COR-L47 (cell line): Measurements from ENCODE around the gene CSH2.

Experiments used
- DNase-seq: peaks from one replicate; lab custom pipeline; 2025; lab: John Stamatoyannopoulos, UW

CSH2 gene

DNA sequence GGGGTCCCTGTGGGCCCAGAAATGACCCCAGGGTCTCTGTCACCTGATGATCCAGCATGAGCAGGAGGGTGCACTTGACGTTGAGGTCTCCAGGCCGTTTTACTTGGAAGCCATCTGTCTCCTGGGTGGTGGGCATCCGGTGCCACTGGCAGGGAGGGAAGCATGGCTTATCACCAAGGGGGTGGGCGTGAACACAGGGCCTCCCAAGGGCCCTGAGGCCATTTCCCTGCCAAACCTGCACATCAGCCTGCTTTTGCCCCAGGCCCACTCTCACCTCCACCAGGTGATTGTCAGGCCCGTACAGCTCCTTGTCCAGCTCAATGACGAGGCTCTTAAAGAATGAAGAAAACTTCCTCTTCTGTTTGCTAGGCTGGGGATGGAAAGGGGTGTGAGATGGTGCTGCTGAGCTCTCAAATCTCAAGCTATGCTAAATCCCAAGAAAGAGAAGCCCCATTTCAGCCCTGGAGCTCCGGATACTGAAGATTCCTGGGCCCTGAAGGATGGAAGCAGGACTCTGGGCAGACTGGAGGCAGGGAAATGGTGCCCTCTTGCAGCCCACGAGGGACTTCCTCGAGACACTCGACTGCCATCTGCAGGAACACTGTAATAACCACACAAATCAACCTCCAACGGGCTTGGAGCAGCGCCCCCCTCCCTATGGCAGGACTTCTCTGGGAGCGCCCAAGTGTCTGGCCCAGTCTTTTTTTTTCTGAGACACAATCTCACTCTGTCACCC is 38.9 kb downstream of the CSH2 start:
- DNase-seq: peak; percentile 49

DNA sequence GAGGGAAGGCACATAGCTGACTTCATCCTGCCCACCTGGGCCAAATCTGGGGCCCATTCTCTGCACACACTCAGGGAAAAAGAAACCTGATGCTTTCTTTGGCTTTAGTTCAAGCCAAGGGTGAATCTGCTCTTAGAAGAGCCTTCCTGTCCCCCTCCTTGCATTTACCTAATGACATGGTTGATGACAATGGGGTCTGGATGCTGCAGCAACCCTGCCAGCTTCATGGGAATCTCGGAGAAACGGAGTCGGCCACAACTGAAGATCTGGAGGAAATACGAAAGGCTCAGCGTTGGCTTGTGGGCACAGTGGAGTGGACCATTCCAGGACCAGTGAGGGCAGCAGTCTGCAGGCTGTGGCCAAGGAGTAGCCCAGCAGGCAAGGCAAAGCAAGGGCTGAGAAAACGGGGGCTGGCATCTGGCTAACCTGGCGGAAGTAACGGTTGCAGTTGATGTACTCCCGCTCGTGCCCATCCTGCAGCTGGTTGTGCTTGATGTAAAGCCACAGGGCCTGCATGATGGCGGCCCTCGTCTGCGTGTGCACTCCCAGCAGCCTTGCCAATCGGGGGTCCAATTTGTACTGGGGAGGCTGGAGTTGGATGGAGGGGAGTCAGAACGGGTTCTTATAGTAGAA is 39.6 kb downstream of the CSH2 start:
- no peak for DNase-seq

DNA sequence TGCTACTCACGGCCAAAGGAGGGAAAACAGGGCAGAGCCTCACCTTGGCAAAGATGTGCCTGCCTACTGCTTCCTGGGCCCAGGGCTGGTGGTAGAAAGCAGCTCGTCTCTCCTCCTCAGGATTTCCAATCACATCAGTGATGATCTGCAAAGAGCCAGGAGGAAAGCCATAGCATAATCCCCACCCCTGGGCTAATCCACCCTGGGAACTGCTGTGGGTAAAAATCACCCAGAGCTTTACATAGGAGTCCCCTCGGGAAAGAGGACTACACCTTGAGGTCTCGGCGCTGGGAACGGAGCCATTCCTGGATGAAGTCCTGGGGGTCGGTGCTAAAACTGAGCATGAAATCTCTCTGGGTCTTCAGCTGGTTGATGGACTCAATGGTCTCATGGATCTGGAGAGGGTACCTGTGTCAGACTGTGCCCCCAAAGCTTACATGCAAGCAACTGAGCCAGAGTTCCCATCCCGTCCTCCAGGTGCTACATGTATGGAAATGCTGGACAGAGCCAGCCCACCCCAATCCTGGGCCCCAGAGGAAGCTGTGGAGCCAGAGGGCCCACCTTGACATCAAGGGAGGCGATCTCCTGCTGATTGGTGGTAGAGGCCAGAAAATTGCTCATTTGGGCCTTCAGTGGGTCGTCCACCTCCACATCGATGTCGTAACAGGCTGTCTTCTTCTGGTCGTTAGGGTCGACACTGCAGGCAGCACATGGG is 40.3 kb downstream of the CSH2 start:
- DNase-seq: no peak

DNA sequence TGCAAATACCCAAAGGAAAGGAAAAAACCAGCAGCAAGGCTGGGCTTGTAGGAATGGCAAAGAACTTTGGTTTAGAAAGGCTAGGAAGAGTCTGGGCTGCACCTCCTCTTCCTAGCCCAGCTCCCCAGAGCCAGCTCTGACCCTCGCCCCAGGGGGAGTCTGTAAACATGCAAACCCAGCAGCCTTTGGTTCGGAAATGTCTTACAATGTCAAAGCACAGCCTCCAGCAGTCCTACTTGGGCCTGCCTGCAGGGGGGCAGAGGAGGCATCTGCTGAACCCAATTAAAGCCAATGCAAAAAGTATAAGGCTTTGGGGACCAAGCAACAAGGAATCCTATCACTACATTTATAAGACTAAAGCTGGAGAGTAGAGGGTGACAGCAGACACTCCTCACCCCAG is 41.0 kb downstream of the CSH2 start:
- no peak for DNase-seq

DNA sequence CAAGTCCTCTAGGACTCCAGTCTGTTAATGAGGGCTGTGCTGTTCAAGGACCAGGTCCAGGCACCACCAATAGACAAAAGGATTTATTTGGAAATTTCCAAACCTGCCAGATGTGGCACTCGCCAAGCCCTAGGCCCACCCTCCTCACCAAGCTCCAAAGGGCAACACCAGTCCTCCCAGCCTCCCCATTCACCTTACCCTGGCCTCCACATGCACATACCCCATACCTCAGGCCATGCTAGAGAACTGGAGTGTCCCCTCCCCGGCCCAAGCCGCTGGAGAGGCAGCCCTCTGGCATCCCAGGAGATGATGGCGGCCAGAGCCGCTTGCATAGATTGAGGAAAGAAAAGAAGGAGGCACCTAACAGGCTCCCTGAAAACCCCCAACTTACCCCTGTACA is 41.5 kb downstream of the CSH2 start:
- no peak for DNase-seq

DNA sequence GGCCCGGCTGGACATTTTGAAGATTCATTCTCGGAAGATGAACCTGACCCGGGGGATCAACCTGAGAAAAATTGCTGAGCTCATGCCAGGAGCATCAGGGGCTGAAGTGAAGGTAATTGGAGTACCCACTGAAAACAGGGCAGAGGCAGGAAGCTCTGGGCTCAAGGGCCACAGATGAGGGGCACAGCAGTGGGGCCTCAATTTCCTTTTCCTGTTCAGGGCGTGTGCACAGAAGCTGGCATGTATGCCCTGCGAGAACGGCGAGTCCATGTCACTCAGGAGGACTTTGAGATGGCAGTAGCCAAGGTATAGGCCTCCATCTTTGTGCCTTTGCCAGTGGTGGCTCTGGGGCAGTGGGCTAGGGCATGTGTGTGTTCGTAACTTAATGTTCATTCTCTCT is 42.0 kb downstream of the CSH2 start:
- DNase-seq: no peak

DNA sequence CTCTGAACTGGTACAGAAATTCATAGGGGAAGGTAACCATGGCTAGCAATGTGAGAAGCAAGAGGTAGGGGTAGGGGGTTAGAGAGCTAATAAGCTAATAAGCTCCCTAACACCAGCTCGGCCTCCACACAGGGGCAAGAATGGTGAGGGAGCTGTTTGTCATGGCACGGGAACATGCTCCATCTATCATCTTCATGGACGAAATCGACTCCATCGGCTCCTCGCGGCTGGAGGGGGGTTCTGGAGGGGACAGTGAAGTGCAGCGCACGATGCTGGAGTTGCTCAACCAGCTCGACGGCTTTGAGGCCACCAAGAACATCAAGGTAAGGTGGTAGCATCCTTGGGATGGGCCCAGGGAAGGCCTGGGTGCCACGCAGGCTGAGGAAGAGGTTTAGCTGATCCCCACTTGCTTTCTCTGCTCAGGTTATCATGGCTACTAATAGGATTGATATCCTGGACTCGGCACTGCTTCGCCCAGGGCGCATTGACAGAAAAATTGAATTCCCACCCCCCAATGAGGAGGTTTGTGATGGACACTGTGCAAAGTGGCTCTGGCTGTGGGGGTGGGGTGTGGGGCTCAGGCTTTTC is 42.5 kb downstream of the CSH2 start:
- DNase-seq: no peak

DNA sequence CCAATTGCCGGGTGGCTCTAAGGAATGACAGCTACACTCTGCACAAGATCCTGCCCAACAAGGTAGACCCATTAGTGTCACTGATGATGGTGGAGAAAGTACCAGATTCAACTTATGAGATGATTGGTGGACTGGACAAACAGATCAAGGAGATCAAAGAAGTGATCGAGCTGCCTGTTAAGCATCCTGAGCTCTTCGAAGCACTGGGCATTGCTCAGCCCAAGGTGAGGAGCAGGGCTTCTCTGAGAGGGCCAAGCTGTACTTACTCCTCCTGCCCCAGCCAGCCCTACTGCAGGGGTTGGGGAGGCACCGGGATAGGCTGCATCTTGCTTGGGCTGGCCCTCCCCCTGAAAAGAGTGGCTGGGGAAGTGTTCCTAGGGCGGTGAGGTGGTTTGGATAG is 43.2 kb downstream of the CSH2 start:
- no peak for DNase-seq

DNA sequence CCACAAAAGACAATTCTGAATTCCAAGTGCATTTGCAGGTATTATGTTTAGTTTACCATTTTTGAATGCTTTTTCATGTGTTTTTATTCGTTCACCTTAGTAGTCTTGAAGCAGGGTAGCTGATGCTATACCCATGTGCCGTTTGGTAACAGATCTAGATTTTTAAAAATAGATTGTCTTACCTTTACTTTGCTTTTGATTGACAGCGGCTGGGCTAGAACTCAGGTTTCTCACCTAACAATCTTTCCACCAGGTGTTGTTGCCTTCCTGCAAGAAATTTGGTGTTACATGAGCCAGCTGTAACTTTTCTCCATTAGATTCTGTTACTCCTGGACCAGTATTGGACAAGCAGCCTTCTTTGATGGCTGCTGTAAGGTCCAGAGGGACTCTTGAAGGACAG is 44.5 kb downstream of the CSH2 start:
- no peak for DNase-seq

DNA sequence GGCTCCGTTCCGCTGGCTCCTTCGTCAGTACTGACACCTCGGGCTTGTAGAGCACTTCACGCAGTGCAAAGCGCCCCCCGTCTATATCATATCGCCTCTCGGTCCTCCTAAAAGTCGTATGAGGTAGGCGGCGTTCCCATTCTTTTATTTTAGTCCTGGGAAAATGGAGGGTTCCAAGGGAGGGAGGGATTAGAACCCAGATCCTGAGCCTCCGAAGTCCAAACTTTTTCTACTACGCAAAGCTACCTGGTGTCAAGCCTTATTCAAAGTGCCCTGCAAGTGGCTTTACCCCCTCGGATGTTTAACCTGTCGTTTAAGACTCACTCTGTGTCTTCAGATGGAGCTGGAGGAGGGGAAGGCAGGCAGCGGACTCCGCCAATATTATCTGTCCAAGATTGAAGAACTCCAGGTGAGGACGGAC is 45.7 kb downstream of the CSH2 start:
- DNase-seq: no peak

DNA sequence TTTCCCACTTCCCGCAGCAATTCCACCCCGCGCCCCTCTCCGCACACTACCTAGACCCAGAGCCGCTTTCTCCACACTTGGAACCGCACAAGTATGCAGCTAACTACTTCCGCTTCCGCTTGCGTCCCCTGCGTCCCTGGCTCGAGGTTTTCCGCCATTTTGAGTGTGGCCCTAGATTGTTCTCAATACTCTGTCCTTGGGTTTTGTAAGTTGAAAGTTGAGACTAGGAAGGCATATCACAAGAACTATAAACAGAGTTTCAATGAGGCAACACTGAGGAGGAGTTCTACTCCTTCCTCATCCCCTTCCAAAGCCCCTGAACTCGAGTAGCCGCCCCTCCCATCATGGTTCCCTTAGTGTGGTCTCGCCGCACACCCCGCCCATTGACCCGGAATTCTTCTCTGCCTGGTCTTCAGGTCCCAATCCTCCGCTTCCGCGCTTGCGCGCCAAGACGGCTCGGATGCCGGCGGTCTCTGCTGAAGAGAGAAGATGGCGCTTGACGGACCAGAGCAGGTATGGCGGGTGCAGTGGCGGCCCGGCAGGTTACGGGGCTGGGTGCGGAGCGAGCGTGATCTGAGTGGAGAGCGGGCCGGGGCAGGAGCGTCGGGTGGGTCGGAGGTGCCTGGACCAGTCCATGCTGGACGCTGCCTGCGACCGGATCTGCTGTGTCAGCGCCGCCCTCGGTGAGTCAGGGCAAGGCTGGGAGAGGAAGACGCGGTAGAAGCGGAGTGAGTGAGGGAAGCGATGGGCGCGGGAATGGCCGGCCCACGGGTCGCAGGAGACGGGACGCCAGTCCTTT is 46.3 kb downstream of the CSH2 start, which contains the start of the genes FTSJ3 and PSMC5:
Gene FTSJ3, minus strand, starts transcription at position 662 of the 799 bp plus-strand sequence. CDS start 761 bp downstream, outside the sequence.
Gene PSMC5, plus strand, starts transcription at position 430 of the 799 bp plus-strand sequence. Its CDS starts 60 bp downstream, at position 490.
- peak; percentile 93 for DNase-seq

DNA sequence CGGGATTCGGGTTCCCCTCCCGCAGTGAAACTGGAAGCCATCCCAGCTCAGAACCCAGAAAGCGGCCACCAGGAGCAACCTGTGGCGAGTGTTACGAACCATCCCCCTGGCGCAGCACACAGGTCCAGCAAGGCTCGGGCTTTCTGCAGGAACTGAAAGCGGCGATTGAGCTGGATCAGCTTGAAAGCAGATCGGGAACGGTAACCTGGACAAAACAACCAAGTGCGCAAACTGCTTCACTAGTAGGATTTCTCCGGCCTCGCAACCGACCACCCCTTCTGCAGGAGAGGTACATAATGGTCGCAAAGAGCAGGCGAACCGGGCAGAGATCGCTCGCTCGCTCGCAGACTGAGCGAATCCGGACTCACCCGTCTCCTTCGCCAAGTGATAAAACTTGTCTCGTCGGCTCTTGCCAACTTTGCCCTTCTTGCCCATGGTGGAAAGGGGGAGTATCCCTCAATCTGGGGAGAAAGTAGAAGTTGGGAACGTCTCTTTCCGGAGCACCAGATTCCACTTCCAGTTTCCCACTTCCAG is 46.9 kb downstream of the CSH2 start:
- no peak for DNase-seq

DNA sequence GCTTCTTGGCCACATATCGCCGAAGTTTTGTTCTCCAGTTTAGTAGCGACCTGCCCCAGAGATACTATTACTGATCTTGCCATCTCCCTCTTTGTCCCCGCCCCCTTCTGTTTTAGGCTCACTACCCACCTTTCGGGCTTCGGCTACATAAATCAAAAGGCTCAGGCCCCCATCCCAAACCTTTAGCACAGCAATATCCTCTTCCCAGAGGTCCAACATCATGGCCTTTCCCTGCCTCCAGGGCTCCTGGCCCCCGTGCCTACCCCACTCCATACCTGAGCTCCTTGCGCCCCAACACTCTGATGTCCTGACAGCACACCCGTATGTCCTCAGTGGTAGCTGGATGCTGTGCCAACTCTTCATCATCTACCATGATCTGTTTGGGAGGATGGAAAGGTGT is 49.1 kb downstream of the CSH2 start:
- no peak for DNase-seq

DNA sequence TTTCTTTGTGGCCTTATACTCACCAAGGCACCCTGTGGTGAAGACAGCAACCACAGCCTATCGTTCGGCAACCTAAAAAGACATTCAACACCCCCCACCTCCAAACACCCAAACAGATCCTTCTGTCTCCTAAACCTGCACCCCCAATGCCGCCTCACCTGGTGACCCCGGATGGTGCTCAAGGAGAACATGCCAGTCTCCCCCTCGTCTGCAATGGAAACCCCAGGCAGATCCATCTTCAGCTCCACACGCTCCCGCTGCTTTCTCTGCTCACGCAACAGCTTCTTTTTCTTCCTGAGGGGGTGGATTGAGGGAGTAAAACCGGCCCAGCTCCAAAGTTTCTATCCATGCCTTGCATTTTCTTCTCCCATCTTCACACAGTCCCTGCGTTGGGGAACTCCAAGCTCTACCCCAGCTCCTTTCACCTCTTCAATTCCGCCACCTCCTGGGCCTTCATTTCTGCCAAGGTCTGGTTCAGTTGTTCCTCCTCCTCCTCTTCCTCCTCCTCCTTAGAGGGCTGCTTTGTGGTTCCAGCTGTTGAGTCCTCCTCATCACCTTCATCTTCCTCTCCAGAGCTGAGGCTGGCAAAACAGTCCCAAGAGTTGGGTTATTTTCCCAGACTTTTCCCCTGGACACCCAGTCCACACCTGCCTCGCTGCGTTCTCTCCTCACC is 49.7 kb downstream of the CSH2 start:
- no peak for DNase-seq

DNA sequence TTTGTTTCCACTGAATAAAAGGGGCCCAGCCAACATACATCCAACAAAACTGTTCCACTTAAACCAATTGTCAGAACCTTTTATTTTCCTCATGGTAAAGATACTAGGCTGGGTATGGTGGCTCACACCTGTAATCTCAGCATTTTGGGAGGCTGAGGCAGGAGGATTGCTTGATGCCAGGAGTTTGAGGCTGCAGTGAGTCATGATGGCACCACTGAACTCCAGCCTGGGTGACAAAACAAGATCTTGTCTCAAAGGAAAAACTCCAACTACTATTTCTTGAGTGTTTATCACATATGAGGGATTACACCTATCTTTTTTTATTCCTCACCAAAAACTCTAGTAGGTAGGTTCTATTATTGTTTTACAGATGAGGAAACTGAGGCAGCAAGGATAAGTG is 50.9 kb downstream of the CSH2 start:
- DNase-seq: no peak
